Superior temporal gyrus (tissue), 1 donor: ENCODE results near the gene KLHL2.
"Not testable (repeated sequence)": the region's sequence is repeated elsewhere in the genome, so short reads cannot be mapped to it uniquely, and the experiment has no call there.

Experiments
- DNase-seq: peaks from one replicate; pipeline ENCODE4 v3.0.0-alpha.2; 2016; ENCODE audit errors: extremely low spot score

The KLHL2 gene

GRCh38 chr4:165201806-165202205 lies 5.6 kb upstream of the KLHL2 start:
- DNase-seq = no peak

GRCh38 chr4:165203541-165204461 lies 3.6 kb upstream of the KLHL2 start:
- peak; percentile 23 for DNase-seq

GRCh38 chr4:165204462-165204830 lies 2.9 kb upstream of the KLHL2 start:
- DNase-seq = no peak

- no peak for DNase-seq
Observed at GRCh38 chr4:165207016-165207430, 338 bp upstream of the KLHL2 start.

- peak; percentile 65 for DNase-seq
Observed at GRCh38 chr4:165208221-165208652, 876 bp downstream of the KLHL2 start.

- DNase-seq = peak; percentile 74
Observed at GRCh38 chr4:165208741-165209388, 1.5 kb downstream of the KLHL2 start.

GRCh38 chr4:165209796-165210195 lies 2.4 kb downstream of the KLHL2 start:
- no peak for DNase-seq

GRCh38 chr4:165210566-165210965 lies 3.2 kb downstream of the KLHL2 start:
- peak; percentile 64 for DNase-seq

GRCh38 chr4:165212647-165213046 lies 5.3 kb downstream of the KLHL2 start:
- peak; percentile 11 for DNase-seq

- not testable (repeated sequence) for DNase-seq
Observed at GRCh38 chr4:165213404-165213803, 6.0 kb downstream of the KLHL2 start.

- DNase-seq = peak; percentile 56
Observed at GRCh38 chr4:165213991-165214709, 6.8 kb downstream of the KLHL2 start.

GRCh38 chr4:165215034-165215751 lies 7.8 kb downstream of the KLHL2 start:
- not testable (repeated sequence) for DNase-seq

GRCh38 chr4:165215761-165216487 lies 8.6 kb downstream of the KLHL2 start:
- DNase-seq = not testable (repeated sequence)

GRCh38 chr4:165217325-165217724 lies 10.0 kb downstream of the KLHL2 start:
- DNase-seq = no peak

GRCh38 chr4:165221306-165221705 lies 13.9 kb downstream of the KLHL2 start:
- DNase-seq = not testable (repeated sequence)

GRCh38 chr4:165221993-165222650 lies 14.8 kb downstream of the KLHL2 start:
- DNase-seq = not testable (repeated sequence)

GRCh38 chr4:165222651-165222994 lies 15.3 kb downstream of the KLHL2 start:
- no peak for DNase-seq

- DNase-seq = not testable (repeated sequence)
Observed at GRCh38 chr4:165227401-165227800, 20.0 kb downstream of the KLHL2 start.

GRCh38 chr4:165229490-165230200 lies 22.3 kb downstream of the KLHL2 start:
- not testable (repeated sequence) for DNase-seq
